H1 (cell line): ENCODE results near the gene MCEMP1. TPM values are rescaled to one million over a fixed set of nuclear protein-coding genes. Genes with fewer than 3 reads are reported as not detected.

Source experiments
- CTCF ChIA-PET: fragments of 300-600 bp; sonication (Branson Sonifier 250); formaldehyde crosslinking; loops from one replicate; lab custom pipeline; 2021; ENCODE audit not compliant: partially characterized antibody; lab: Charles Lee
- POLR2A ChIA-PET: fragments of 300-600 bp; sonication (Branson Sonifier 250); formaldehyde crosslinking; loops from one replicate; lab custom pipeline; 2021; ENCODE audit warnings: inconsistent platforms; ENCODE audit not compliant: partially characterized antibody; lab: Charles Lee
- DNase-seq, 2 experiments: peaks; one replicate each; pipeline versions ENCODE4 v3.0.0 to v3.0.0-alpha.2; 2010 to 2022; ENCODE audit warnings: low spot score in 2 of 2, low read depth in 1 of 2, mixed read lengths in 1 of 2
- FAIRE-seq: peaks from 2 replicates; lab custom pipeline; 2011; peaks lifted over from hg19 to GRCh38; lab: Jason Lieb, UNC
- H2AFZ ChIP-seq: 2 replicates; pipeline ENCODE4 v1.8.1; 2012; ENCODE audit warnings: low read length, inconsistent platforms
- H2AK5ac ChIP-seq: 2 replicates; pipeline ENCODE4 v1.6.1; 2013; ENCODE audit warnings: low read depth, low read length
- H2BK120ac ChIP-seq: replicated peaks from 2 replicates; pipeline ENCODE3; 2013; ENCODE audit warnings: low read depth, low read length, inconsistent platforms
- H2BK12ac ChIP-seq: 2 replicates; pipeline ENCODE4 v1.6.1; 2013; ENCODE audit warnings: low read depth, low read length
- H2BK15ac ChIP-seq: 2 replicates; pipeline ENCODE4 v1.6.1; 2013; ENCODE audit warnings: low read length
- H2BK20ac ChIP-seq: 2 replicates; pipeline ENCODE4 v1.6.1; 2013; ENCODE audit warnings: low read length
- H2BK5ac ChIP-seq: 2 replicates; pipeline ENCODE4 v1.6.1; 2013; ENCODE audit warnings: low read depth, low read length
- H3K14ac ChIP-seq: 2 replicates; pipeline ENCODE4 v1.6.1; 2013; ENCODE audit warnings: inconsistent platforms; ENCODE audit not compliant: insufficient read length
- H3K18ac ChIP-seq: 2 replicates; pipeline ENCODE4 v1.6.1; 2013; ENCODE audit warnings: low read length; ENCODE audit errors: extremely low read depth
- H3K23ac ChIP-seq: 2 replicates; pipeline ENCODE4 v1.6.1; 2013; ENCODE audit warnings: inconsistent platforms; ENCODE audit not compliant: insufficient read length
- H3K23me2 ChIP-seq: 2 replicates; pipeline ENCODE4 v1.6.1; 2013; ENCODE audit warnings: low read depth, low read length
- H3K27ac ChIP-seq: 2 replicates; pipeline ENCODE4 v1.6.1; 2011; ENCODE audit warnings: low read depth, low read length, inconsistent platforms
- H3K27me3 ChIP-seq, 4 experiments: replicated peaks in 1 of 4; 1 replicate in 1 of 4; 2 replicates in 3 of 4; pipeline versions ENCODE4 v1.6.1 to v1.8.1; 2011 to 2013; ENCODE audit warnings: low read length in 3 of 4, mild to moderate bottlenecking in 3 of 4, inconsistent platforms in 2 of 4, mixed read lengths in 2 of 4, moderate library complexity in 1 of 4; ENCODE audit not compliant: control insufficient read depth in 3 of 4, insufficient read depth in 3 of 4; ENCODE audit errors: extremely low read depth in 1 of 4
- H3K36me3 ChIP-seq, 4 experiments: 2 replicates each; pipeline versions ENCODE4 v1.6.1 to v1.8.1; 2011 to 2013; ENCODE audit warnings: mild to moderate bottlenecking in 4 of 4, low read length in 3 of 4, moderate library complexity in 2 of 4, control low read depth in 1 of 4, inconsistent platforms in 1 of 4; ENCODE audit not compliant: insufficient read depth in 4 of 4, control insufficient read depth in 2 of 4
- H3K4ac ChIP-seq: replicated peaks from 2 replicates; pipeline ENCODE3; 2013; ENCODE audit warnings: low read length, low read depth, mixed read lengths, inconsistent platforms; ENCODE audit not compliant: insufficient read length
- H3K4me1 ChIP-seq, 4 experiments: replicated peaks in 1 of 4; 1 replicate in 1 of 4; 2 replicates in 3 of 4; pipeline versions ENCODE4 v1.6.1 to v1.8.1; 2011 to 2013; ENCODE audit warnings: low read length in 3 of 4, inconsistent platforms in 2 of 4, mixed read lengths in 1 of 4; ENCODE audit not compliant: insufficient read depth in 4 of 4, control insufficient read depth in 3 of 4
- H3K4me2 ChIP-seq, 2 experiments: 2 replicates each; pipeline versions ENCODE4 v1.6.1 to v1.8.1; 2011 to 2013; ENCODE audit warnings: low read depth in 2 of 2, low read length in 2 of 2, control low read depth in 1 of 2, inconsistent platforms in 1 of 2, mild to moderate bottlenecking in 1 of 2; ENCODE audit not compliant: insufficient read depth in 1 of 2
- H3K4me3 ChIP-seq, 4 experiments: fragments of 200-600, 300-600 bp in 1 of 4; sonication (generic), shearing (Covaris generic), sonication (Bioruptor Twin) in 1 of 4; 2 replicates each; pipeline versions ENCODE4 v1.5.1 to v1.8.1; 2011 to 2016; ENCODE audit warnings: low read length in 4 of 4, low read depth in 3 of 4, control low read depth in 2 of 4, inconsistent platforms in 2 of 4, mild to moderate bottlenecking in 2 of 4, mixed read lengths in 1 of 4, moderate library complexity in 1 of 4; ENCODE audit not compliant: insufficient read depth in 2 of 4; ENCODE audit errors: extremely low read depth in 1 of 4
- H3K56ac ChIP-seq: replicated peaks from 2 replicates; pipeline ENCODE3; 2013; ENCODE audit warnings: low read depth, mild to moderate bottlenecking, mixed read lengths, low read length, inconsistent platforms; ENCODE audit not compliant: insufficient read length
- H3K79me1 ChIP-seq: 2 replicates; pipeline ENCODE4 v1.6.1; 2013; ENCODE audit warnings: low read depth, low read length, control low read depth
- H3K79me2 ChIP-seq, 2 experiments: 2 replicates each; pipeline versions ENCODE4 v1.6.1 to v1.8.1; 2012 to 2013; ENCODE audit warnings: low read length in 2 of 2, mild to moderate bottlenecking in 2 of 2, inconsistent platforms in 1 of 2; ENCODE audit not compliant: insufficient read depth in 2 of 2, control insufficient read depth in 1 of 2
- H3K9ac ChIP-seq, 4 experiments: replicated peaks in 1 of 4; 1 replicate in 1 of 4; 2 replicates in 3 of 4; pipeline versions ENCODE4 v1.6.1 to v1.8.1; 2011 to 2013; ENCODE audit warnings: low read depth in 3 of 4, low read length in 3 of 4, control low read depth in 2 of 4, mild to moderate bottlenecking in 2 of 4, moderate library complexity in 2 of 4, inconsistent platforms in 1 of 4; ENCODE audit errors: extremely low read depth in 1 of 4
- H3K9me3 ChIP-seq, 2 experiments: 2 replicates each; pipeline versions ENCODE4 v1.6.1 to v1.8.1; 2012 to 2013; ENCODE audit warnings: mild to moderate bottlenecking in 2 of 2, moderate library complexity in 2 of 2, control low read depth in 1 of 2, inconsistent platforms in 1 of 2, low read depth in 1 of 2, low read length in 1 of 2, mixed read lengths in 1 of 2; ENCODE audit not compliant: insufficient read depth in 2 of 2
- H4K20me1 ChIP-seq, 2 experiments: replicated peaks in 1 of 2; 2 replicates each; pipeline versions ENCODE3 to v1.8.1; 2011 to 2013; ENCODE audit warnings: inconsistent platforms in 2 of 2, low read length in 2 of 2, mild to moderate bottlenecking in 1 of 2; ENCODE audit not compliant: insufficient read depth in 2 of 2, control insufficient read depth in 1 of 2
- H4K5ac ChIP-seq: 2 replicates; pipeline ENCODE4 v1.6.1; 2013; ENCODE audit warnings: low read length, low read depth, mixed read lengths, inconsistent platforms; ENCODE audit not compliant: insufficient read length
- H4K8ac ChIP-seq: 2 replicates; pipeline ENCODE4 v1.8.0; 2013; ENCODE audit warnings: mild to moderate bottlenecking, moderate library complexity, low read length, inconsistent platforms; ENCODE audit not compliant: insufficient read depth; ENCODE audit errors: extremely low read depth
- H4K91ac ChIP-seq: replicated peaks from 2 replicates; pipeline ENCODE3; 2013; ENCODE audit warnings: low read length, mixed read lengths, inconsistent platforms; ENCODE audit not compliant: insufficient read length
- KDM5A ChIP-seq: fragments of 200-600 bp; IDR thresholded peaks from 2 replicates; pipeline ENCODE4 v1.7.1; 2012; ENCODE audit warnings: mild to moderate bottlenecking, low read length, inconsistent platforms, mixed read lengths
- RAD21 ChIP-seq, 2 experiments: IDR thresholded peaks in 1 of 2; conservative IDR thresholded peaks in 1 of 2; 2 replicates each; pipeline ENCODE4 v1.6.1; 2011; ENCODE audit warnings: low read depth in 2 of 2, low read length in 2 of 2, improper control_type of control experiment in 1 of 2, inconsistent platforms in 1 of 2, mild to moderate bottlenecking in 1 of 2, moderate library complexity in 1 of 2
- SAP30 ChIP-seq: fragments of 300-600 bp; sonication (generic); IDR thresholded peaks from 2 replicates; pipeline ENCODE4 v1.7.1; 2012; ENCODE audit warnings: low read length, moderate library complexity, mild to moderate bottlenecking, inconsistent platforms; ENCODE audit not compliant: insufficient read depth, insufficient replicate concordance
- SIRT6 ChIP-seq: IDR thresholded peaks from one replicate; pipeline ENCODE4 v1.7.1; 2012; ENCODE audit warnings: low read length, inconsistent platforms
- SP2 ChIP-seq: IDR thresholded peaks from 2 replicates; pipeline ENCODE4 v1.6.1; 2012; ENCODE audit warnings: mild to moderate bottlenecking, low read length, inconsistent platforms
- YY1 ChIP-seq: IDR thresholded peaks from 2 replicates; pipeline ENCODE4 v1.6.1; 2011; ENCODE audit warnings: low read depth, mild to moderate bottlenecking, low read length
- WGBS, 2 experiments: shearing (Covaris generic) in 1 of 2; methylation state at CpG; one replicate each; pipeline versions ENCODE4 v1.1.6 to v1.1.7; 2013 to 2015; ENCODE audit warnings: low lambda C conversion rate in 2 of 2, mixed read lengths in 2 of 2, inconsistent platforms in 1 of 2, low coverage in 1 of 2, missing lambda C conversion rate in 1 of 2; ENCODE audit not compliant: insufficient replicate concordance in 2 of 2, insufficient coverage in 1 of 2, insufficient read length in 1 of 2; ENCODE audit errors: extremely low coverage in 1 of 2, missing lambda C conversion rate in 1 of 2; 5-methylcytosine and 5-hydroxymethylcytosine counted together
- polyA plus RNA-seq, 7 experiments: library from polyadenylated mRNA; depleted of rRNA in 3 of 7; stranded (reverse) in 5 of 7; unstranded in 2 of 7; fragments of >200 nt in 5 of 7; fragments of 200-250 nt in 2 of 7; gene quantifications; 1 replicate in 5 of 7; 2 replicates in 1 of 7; 4 replicates in 1 of 7; pipeline versions ENCODE4 v1.2.1 to v1.2.3, GENCODE V29; 2011 to 2013; ENCODE audit warnings: missing spikeins in 2 of 7, mixed read lengths in 2 of 7
- total RNA-seq: library from RNA; stranded (reverse); fragmentation: NEBNext Ultra II Directional; extraction: Animal tissue kit (Norgen Biotek cat#: 25700); gene quantifications from 2 replicates; pipeline ENCODE4 v1.2.1, GENCODE V29; 2021
- TF ChIP-seq, protein P1 (sequence below), 3 experiments: IDR thresholded peaks; 1 replicate in 2 of 3; 2 replicates in 1 of 3; pipeline versions ENCODE4 v1.5.1 to v1.6.1; 2011; ENCODE audit warnings: low read length in 3 of 3, mild to moderate bottlenecking in 3 of 3, inconsistent platforms in 2 of 3, low read depth in 1 of 3, moderate library complexity in 1 of 3; ENCODE audit not compliant: insufficient read depth in 1 of 3; ENCODE audit errors: control extremely low read depth in 1 of 3

MCEMP1 gene
- total and polyA plus RNA-seq, 2 of the 8 experiments (the other 6 are each of a cell fraction or from before 2014, with no cell fraction given): not detected

DNA sequence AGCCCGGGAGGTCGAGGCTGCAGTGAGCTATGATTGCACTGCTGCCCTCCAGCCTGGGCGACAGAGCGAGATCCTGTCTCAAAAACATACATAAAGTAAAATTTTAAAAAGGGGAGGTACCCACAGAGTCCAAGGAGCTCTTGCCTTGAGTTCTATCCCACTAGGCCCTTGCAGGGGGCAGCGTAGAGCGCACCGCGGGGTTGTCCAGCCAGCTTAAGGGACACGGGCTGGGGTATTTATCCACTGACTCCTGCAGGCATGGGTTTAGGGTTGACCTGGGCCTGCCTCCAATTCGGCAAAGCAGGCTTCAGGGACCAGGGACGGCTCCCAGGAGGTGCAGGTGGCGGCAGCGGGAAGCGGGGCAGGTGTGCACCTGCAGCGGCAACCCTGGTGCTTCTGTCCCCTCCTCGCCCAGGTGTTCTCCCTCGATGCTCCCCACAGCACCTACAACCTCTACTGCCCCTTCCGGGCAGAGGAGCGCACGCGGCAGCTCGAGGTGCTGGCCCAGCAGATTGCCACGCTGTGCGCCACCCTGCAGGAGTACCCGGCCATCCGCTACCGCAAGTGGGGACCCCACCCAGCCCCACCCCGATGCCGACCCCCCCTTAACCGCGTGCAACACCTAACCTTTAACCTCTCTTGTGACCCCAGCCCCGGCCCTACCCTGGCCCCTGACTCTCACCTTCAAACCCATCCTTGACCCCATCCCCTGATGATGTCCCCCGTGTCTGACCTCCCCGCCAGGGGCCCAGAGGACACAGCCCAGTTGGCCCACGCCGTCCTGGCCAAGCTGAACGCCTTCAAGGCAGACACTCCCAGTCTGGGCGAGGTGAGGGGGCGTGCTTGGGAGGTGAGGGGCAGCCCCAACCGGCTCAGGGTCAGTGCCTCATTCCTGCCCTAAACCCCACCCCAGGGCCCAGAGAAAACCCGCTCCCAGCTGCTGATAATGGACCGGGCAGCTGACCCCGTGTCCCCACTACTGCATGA is 35.3 kb upstream of the MCEMP1 start:
- peaks cover 0 to 2% (median under 1%) of the 10 kb centered on the region in 4 experiments; a peak in 4 of 7 replicates for H3K27me3 ChIP-seq
- peak; percentile 19 to 38; a peak in 3 of 4 replicates for TF ChIP-seq RAD21 (IDR thresholded peaks at IDR 0.05 in 1 of 2, conservative IDR thresholded peaks at IDR 0.05 in 1 of 2; ENCODE audit: low read depth in 2 of 2, low read length in 2 of 2)
- no peak for TF ChIP-seq SIRT6
- TF ChIP-seq YY1: no peak
- TF ChIP-seq, protein P1, sequence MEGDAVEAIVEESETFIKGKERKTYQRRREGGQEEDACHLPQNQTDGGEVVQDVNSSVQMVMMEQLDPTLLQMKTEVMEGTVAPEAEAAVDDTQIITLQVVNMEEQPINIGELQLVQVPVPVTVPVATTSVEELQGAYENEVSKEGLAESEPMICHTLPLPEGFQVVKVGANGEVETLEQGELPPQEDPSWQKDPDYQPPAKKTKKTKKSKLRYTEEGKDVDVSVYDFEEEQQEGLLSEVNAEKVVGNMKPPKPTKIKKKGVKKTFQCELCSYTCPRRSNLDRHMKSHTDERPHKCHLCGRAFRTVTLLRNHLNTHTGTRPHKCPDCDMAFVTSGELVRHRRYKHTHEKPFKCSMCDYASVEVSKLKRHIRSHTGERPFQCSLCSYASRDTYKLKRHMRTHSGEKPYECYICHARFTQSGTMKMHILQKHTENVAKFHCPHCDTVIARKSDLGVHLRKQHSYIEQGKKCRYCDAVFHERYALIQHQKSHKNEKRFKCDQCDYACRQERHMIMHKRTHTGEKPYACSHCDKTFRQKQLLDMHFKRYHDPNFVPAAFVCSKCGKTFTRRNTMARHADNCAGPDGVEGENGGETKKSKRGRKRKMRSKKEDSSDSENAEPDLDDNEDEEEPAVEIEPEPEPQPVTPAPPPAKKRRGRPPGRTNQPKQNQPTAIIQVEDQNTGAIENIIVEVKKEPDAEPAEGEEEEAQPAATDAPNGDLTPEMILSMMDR (IDR thresholded peaks at IDR 0.05; ENCODE audit: control extremely low read depth in 1 of 3, insufficient read depth in 1 of 3, low read depth in 1 of 3, low read length in 3 of 3): peak; percentile 45 to 57 (median 51)
- TF ChIP-seq KDM5A: no peak
- no peak for TF ChIP-seq SP2
- TF ChIP-seq SAP30: no peak
- H3K27ac ChIP-seq: no peak overlapping the region
- no peak overlapping the region for H2BK15ac ChIP-seq
- no peak overlapping the region for H2BK12ac ChIP-seq
- no peak overlapping the region for H3K23ac ChIP-seq
- H4K20me1 ChIP-seq: peaks cover 0 to 18% of the 10 kb centered on the region in 2 experiments
- no peak overlapping the region for H3K4me3 ChIP-seq
- H3K36me3 ChIP-seq: peaks cover 0 to 6% (median 0%) of the 10 kb centered on the region in 4 experiments; a peak in 2 of 8 replicates
- no peak overlapping the region for H4K8ac ChIP-seq
- peaks cover 5% of the 10 kb centered on the region; the same call in 1 of the 2 replicates for H3K23me2 ChIP-seq
- H3K79me2 ChIP-seq: peaks cover 0 to 3% of the 10 kb centered on the region in 2 experiments; a peak in 1 of 4 replicates
- H3K79me1 ChIP-seq: no peaks in the 10 kb centered on the region; the same call in 1 of the 2 replicates
- no peak overlapping the region for H4K5ac ChIP-seq
- ChIA-PET POLR2A (interaction anchor here (0.6 to 2.3 kb wide), 9 partner anchors 9 to 187 kb away, joined by 3 to 11 read pairs (median 3); partner anchors contain the start of genes CAMSAP3, PET100, TRAPPC5 and XAB2), CTCF (interaction anchor here (0.6 to 2.1 kb wide), 27 partner anchors 9 to 216 kb away, joined by 3 to 11 read pairs (median 4); partner anchors contain the start of genes PET100, RETN, TRAPPC5 and XAB2)
- no peak overlapping the region for H3K14ac ChIP-seq
- H2AFZ ChIP-seq: no peak overlapping the region
- DNase-seq: peak in 1 of 2 experiments; percentile 63
- H3K9ac ChIP-seq: no peak overlapping the region
- H4K91ac ChIP-seq: no peak overlapping the region
- 0 out of 2 replicates have a peak overlapping the region, but pooled peaks have one; percentile 24 for H2AK5ac ChIP-seq
- peaks cover 0 to 9% (median under 1%) of the 10 kb centered on the region in 4 experiments; a peak in 3 of 7 replicates for H3K4me1 ChIP-seq
- no peak overlapping the region for H3K56ac ChIP-seq
- no peak overlapping the region for H2BK5ac ChIP-seq
- no peaks in the 10 kb centered on the region; a peak in 1 of 4 replicates for H3K9me3 ChIP-seq
- no peak overlapping the region for H2BK120ac ChIP-seq
- no peak for FAIRE-seq
- WGBS, 2 experiments: 88% methylated on average over 32 of the region's 43 CpGs; no CpG with 5 or more reads in 1 of the 2 experiments
- H2BK20ac ChIP-seq: no peak overlapping the region
- no peak overlapping the region for H3K4me2 ChIP-seq
- no peak overlapping the region for H3K4ac ChIP-seq
- H3K18ac ChIP-seq: no peak overlapping the region
